ENCODE data around the gene MS4A4A.

MS4A4A gene

DNA sequence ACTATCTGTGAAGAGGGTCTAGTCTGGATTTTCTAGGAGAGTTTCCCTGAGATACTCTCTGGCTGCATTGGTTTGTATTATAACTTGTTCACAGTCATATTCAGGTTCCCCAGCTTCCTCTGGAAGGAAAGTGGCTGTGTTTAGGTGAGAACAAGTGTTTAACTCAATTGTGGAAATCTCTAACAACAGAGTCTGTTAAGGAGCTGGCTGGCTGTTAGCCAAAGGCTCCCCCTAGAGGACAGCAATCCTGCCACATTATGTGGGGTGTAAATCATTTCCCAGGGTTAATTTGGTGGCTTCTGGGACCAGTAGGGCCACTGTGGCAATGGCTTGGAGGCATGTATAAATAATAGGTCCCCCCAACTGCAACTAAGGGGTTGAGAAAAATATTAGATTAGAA is 65.0 kb downstream of the MS4A4A start:
- Histone ChIP-seq H3K27ac (no peak overlapping the region), H3K36me3 (no peaks in the 10 kb centered on the region), H3K4me3 (ENCODE audit: low read depth, low read length) (no peak overlapping the region), H3K9me3 (ENCODE audit: severe bottlenecking) (no peaks in the 10 kb centered on the region), H3K27me3 (ENCODE audit: insufficient read depth, low read depth, severe bottlenecking) (peaks cover 21% of the 10 kb centered on the region)
- peak; percentile 29 for DNase-seq
- TF ChIP-seq, protein P1, sequence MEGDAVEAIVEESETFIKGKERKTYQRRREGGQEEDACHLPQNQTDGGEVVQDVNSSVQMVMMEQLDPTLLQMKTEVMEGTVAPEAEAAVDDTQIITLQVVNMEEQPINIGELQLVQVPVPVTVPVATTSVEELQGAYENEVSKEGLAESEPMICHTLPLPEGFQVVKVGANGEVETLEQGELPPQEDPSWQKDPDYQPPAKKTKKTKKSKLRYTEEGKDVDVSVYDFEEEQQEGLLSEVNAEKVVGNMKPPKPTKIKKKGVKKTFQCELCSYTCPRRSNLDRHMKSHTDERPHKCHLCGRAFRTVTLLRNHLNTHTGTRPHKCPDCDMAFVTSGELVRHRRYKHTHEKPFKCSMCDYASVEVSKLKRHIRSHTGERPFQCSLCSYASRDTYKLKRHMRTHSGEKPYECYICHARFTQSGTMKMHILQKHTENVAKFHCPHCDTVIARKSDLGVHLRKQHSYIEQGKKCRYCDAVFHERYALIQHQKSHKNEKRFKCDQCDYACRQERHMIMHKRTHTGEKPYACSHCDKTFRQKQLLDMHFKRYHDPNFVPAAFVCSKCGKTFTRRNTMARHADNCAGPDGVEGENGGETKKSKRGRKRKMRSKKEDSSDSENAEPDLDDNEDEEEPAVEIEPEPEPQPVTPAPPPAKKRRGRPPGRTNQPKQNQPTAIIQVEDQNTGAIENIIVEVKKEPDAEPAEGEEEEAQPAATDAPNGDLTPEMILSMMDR (IDR thresholded peaks at IDR 0.05; ENCODE audit: low read depth, low read length): peak; percentile 52; the same call in 1 of the 2 replicates

- no peaks in the 10 kb centered on the region for H3K9me3 ChIP-seq (ENCODE audit: severe bottlenecking)
- H3K4me3 ChIP-seq (ENCODE audit: low read depth, low read length): no peak overlapping the region
- H3K36me3 ChIP-seq: no peaks in the 10 kb centered on the region
- no peak for DNase-seq
- peaks cover 29% of the 10 kb centered on the region for H3K27me3 ChIP-seq (ENCODE audit: insufficient read depth, low read depth, severe bottlenecking)
- H3K27ac ChIP-seq: no peak overlapping the region
- TF ChIP-seq, protein P1 (IDR thresholded peaks at IDR 0.05; ENCODE audit: low read depth, low read length): no peak
Measured at GRCh38 chr11:60347084-60347797, 66.8 kb downstream of the MS4A4A start.

GRCh38 chr11:60348116-60348515 is 67.7 kb downstream of the MS4A4A start:
- no peaks in the 10 kb centered on the region for H3K36me3 ChIP-seq
- H3K27ac ChIP-seq: no peak overlapping the region
- TF ChIP-seq, protein P1 (IDR thresholded peaks at IDR 0.05; ENCODE audit: low read depth, low read length): 0 out of 2 replicates have a peak, but pooled peaks have one; percentile 23
- no peak overlapping the region for H3K4me3 ChIP-seq (ENCODE audit: low read depth, low read length)
- H3K9me3 ChIP-seq (ENCODE audit: severe bottlenecking): no peaks in the 10 kb centered on the region
- peaks cover 29% of the 10 kb centered on the region for H3K27me3 ChIP-seq (ENCODE audit: insufficient read depth, low read depth, severe bottlenecking)
- no peak for DNase-seq

- H3K27me3 ChIP-seq (ENCODE audit: insufficient read depth, low read depth, severe bottlenecking): peaks cover 32% of the 10 kb centered on the region
- H3K9me3 ChIP-seq (ENCODE audit: severe bottlenecking): no peaks in the 10 kb centered on the region
- no peak overlapping the region for H3K27ac ChIP-seq
- TF ChIP-seq, protein P1 (IDR thresholded peaks at IDR 0.05; ENCODE audit: low read depth, low read length): no peak
- no peak for DNase-seq
- no peaks in the 10 kb centered on the region for H3K36me3 ChIP-seq
- no peak overlapping the region for H3K4me3 ChIP-seq (ENCODE audit: low read depth, low read length)
Measured at GRCh38 chr11:60349990-60350389, 69.5 kb downstream of the MS4A4A start.

- TF ChIP-seq, protein P1 (IDR thresholded peaks at IDR 0.05; ENCODE audit: low read depth, low read length): no peak
- DNase-seq: no peak
- Histone ChIP-seq H3K9me3 (ENCODE audit: severe bottlenecking) (peaks cover 7% of the 10 kb centered on the region), H3K36me3 (no peaks in the 10 kb centered on the region), H3K27ac (no peak overlapping the region), H3K4me3 (ENCODE audit: low read depth, low read length) (no peak overlapping the region), H3K27me3 (ENCODE audit: insufficient read depth, low read depth, severe bottlenecking) (peaks cover 3% of the 10 kb centered on the region)
Measured at GRCh38 chr11:60357771-60358170, 77.3 kb downstream of the MS4A4A start.
